ES-I3 (cell line): ENCODE results near the gene C19orf33.

Experiments used
- H3K36me3 ChIP-seq: 2 replicates; pipeline ENCODE4 v1.6.1; 2013; ENCODE audit warnings: mild to moderate bottlenecking, low read length, control low read depth, moderate library complexity; ENCODE audit not compliant: insufficient read depth
- H3K4me1 ChIP-seq: 2 replicates; pipeline ENCODE4 v1.6.1; 2013; ENCODE audit warnings: mild to moderate bottlenecking, control low read depth, low read length; ENCODE audit not compliant: insufficient read depth
- H3K9ac ChIP-seq: 2 replicates; pipeline ENCODE4 v1.6.1; 2013; ENCODE audit warnings: low read depth, mild to moderate bottlenecking, low read length, moderate library complexity
- H3K9me3 ChIP-seq: 2 replicates; pipeline ENCODE4 v1.6.1; 2013; ENCODE audit warnings: mild to moderate bottlenecking, low read length, moderate library complexity; ENCODE audit not compliant: control insufficient read depth, insufficient read depth

The C19orf33 gene

GRCh38 chr19:38308926-38309614 lies 5.0 kb downstream of the C19orf33 start:
- Histone ChIP-seq H3K4me1 (peaks cover 10% of the 10 kb centered on the region), H3K36me3 (peaks cover 3% of the 10 kb centered on the region; the same call in 1 of the 2 replicates), H3K9me3 (no peaks in the 10 kb centered on the region), H3K9ac (no peak overlapping the region)

GRCh38 chr19:38309615-38310278 lies 5.7 kb downstream of the C19orf33 start:
- Histone ChIP-seq H3K36me3 (peaks cover 3% of the 10 kb centered on the region; the same call in 1 of the 2 replicates), H3K9ac (no peak overlapping the region), H3K4me1 (peaks cover 10% of the 10 kb centered on the region), H3K9me3 (no peaks in the 10 kb centered on the region)

GRCh38 chr19:38310279-38310670 lies 6.2 kb downstream of the C19orf33 start:
- Histone ChIP-seq H3K4me1 (peaks cover 10% of the 10 kb centered on the region), H3K9ac (no peak overlapping the region), H3K36me3 (peaks cover 3% of the 10 kb centered on the region; the same call in 1 of the 2 replicates), H3K9me3 (no peaks in the 10 kb centered on the region)

- H3K9me3 ChIP-seq: no peaks in the 10 kb centered on the region
- H3K36me3 ChIP-seq: peaks cover 3% of the 10 kb centered on the region; the same call in 1 of the 2 replicates
- no peak overlapping the region for H3K9ac ChIP-seq
- peaks cover 10% of the 10 kb centered on the region for H3K4me1 ChIP-seq
Observed at GRCh38 chr19:38310986-38311385, 6.9 kb downstream of the C19orf33 start.

- H3K36me3 ChIP-seq: peaks cover 3% of the 10 kb centered on the region; the same call in 1 of the 2 replicates
- H3K4me1 ChIP-seq: peaks cover 10% of the 10 kb centered on the region
Observed at GRCh38 chr19:38315657-38316476, 11.8 kb downstream of the C19orf33 start, which contains the start of gene YIF1B. Gene YIF1B, minus strand, starts transcription at chr19:38315947. Its CDS starts 30 bp downstream, at chr19:38315917.

GRCh38 chr19:38316477-38317067 lies 12.5 kb downstream of the C19orf33 start:
- peak overlapping the region; percentile 40; the same call in 1 of the 2 replicates for H3K9ac ChIP-seq

More at GRCh38 chr19:38315657-38316476, 11.8 kb downstream of the C19orf33 start, which contains the start of gene YIF1B:
- H3K9me3 ChIP-seq: no peaks in the 10 kb centered on the region
- peak within 1 kb of the TSS; percentile 99 for H3K9ac ChIP-seq

GRCh38 chr19:38317104-38317612 lies 13.1 kb downstream of the C19orf33 start:
- Histone ChIP-seq H3K36me3 (no peaks in the 10 kb centered on the region), H3K9me3 (no peaks in the 10 kb centered on the region), H3K4me1 (peaks cover 13% of the 10 kb centered on the region), H3K9ac (no peak overlapping the region)

More at GRCh38 chr19:38316477-38317067, 12.5 kb downstream of the C19orf33 start:
- Histone ChIP-seq H3K9me3 (no peaks in the 10 kb centered on the region), H3K4me1 (peaks cover 13% of the 10 kb centered on the region), H3K36me3 (no peaks in the 10 kb centered on the region)

GRCh38 chr19:38318660-38319059 lies 14.6 kb downstream of the C19orf33 start:
- no peak overlapping the region for H3K9ac ChIP-seq
- H3K9me3 ChIP-seq: no peaks in the 10 kb centered on the region
- no peaks in the 10 kb centered on the region for H3K36me3 ChIP-seq
- H3K4me1 ChIP-seq: peaks cover 5% of the 10 kb centered on the region; the same call in 1 of the 2 replicates

- H3K4me1 ChIP-seq: peaks cover 3% of the 10 kb centered on the region; the same call in 1 of the 2 replicates
- no peaks in the 10 kb centered on the region for H3K36me3 ChIP-seq
- H3K9me3 ChIP-seq: no peaks in the 10 kb centered on the region
- peak within 1 kb of the TSS; percentile 67 for H3K9ac ChIP-seq
Observed at GRCh38 chr19:38319421-38320258, 15.6 kb downstream of the C19orf33 start, which contains the start of gene KCNK6. Gene KCNK6, plus strand, starts transcription at chr19:38319845. Its CDS starts 106 bp downstream, at chr19:38319951.

- peak overlapping the region; percentile 67; the same call in 1 of the 2 replicates for H3K9ac ChIP-seq
- H3K4me1 ChIP-seq: peaks cover 3% of the 10 kb centered on the region; the same call in 1 of the 2 replicates
- no peaks in the 10 kb centered on the region for H3K36me3 ChIP-seq
- no peaks in the 10 kb centered on the region for H3K9me3 ChIP-seq
Observed at GRCh38 chr19:38320969-38321339, 16.9 kb downstream of the C19orf33 start.

GRCh38 chr19:38321646-38322196 lies 17.7 kb downstream of the C19orf33 start:
- Histone ChIP-seq H3K36me3 (no peaks in the 10 kb centered on the region), H3K4me1 (peaks cover 3% of the 10 kb centered on the region; the same call in 1 of the 2 replicates), H3K9ac (no peak overlapping the region), H3K9me3 (no peaks in the 10 kb centered on the region)

GRCh38 chr19:38323291-38323690 lies 19.2 kb downstream of the C19orf33 start:
- Histone ChIP-seq H3K9me3 (no peaks in the 10 kb centered on the region), H3K4me1 (peaks cover 3% of the 10 kb centered on the region; the same call in 1 of the 2 replicates), H3K36me3 (0 out of 2 replicates have a peak, but pooled peaks cover 4% of the 10 kb centered on the region), H3K9ac (no peak overlapping the region)
